ENCODE results near the gene GLO1.

Gene GLO1

DNA sequence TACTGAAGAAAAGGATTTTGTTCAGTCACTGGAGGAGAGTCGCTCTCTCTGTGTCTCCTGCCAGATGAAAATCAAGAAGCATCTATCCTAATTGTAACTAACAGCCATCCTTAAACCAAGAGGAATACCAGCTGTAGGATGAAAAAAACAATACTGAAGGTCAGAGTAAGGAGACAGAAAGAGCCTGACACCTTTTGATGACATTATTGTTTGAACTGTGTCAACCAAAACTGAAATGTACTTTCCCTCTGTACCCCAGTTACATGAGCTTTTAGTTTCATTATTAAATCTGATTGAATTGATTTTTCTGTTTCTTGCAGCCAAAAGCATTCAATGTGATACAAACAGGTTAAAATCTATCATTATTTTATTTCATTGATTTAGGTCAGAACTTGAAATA, 46.0 kb downstream of the GLO1 start:
- no peak for DNase-seq

DNA sequence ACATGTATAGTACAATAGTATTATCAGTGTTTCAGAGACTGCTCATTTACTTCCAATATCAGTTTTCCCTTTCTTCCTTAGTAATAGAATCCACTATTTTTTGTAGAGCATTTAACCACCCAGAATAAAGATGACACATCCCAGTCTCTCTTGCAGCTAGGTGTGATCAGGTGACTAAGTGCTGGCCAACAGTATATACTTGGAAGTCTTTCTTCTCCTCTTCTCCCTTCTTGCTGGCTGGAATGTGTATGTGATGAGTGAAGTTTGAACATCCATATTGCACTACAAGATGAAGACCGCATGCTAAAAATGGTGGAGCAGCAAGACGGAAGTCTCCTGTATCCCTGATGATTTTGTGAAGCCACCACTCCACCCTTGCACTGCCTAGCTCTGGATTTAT, 48.7 kb downstream of the GLO1 start:
- no peak for DNase-seq

DNA sequence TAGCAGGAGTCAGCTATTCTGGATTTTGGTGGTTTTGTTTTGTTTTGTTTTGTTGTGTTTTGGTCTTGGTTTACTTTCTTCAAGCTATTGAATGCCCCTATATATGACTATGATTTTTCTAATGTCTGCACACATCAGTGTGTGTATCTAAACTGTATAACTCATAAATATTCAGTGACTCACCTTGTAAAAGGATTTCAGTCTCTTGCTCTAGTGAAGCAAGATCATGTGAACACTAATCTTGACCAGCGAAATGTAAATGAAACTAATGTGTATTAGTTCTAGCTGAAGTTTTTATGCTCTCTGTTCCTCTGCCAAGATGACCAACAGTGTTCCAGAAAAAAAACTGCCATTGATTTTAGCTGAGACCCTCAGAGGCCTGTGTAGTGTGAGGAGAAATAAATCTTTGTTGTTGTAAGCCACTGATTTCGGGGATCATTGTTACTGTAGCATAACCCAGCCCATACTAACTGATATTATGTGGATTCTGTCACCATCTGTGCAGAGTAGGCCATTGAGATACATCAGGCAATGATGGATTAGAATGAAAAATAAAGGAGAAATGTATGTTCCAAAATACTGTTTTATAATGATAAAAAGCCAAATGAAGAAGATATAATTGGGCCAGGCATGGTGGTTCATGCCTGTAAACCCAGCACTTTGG, 51.7 kb downstream of the GLO1 start:
- DNase-seq, result no peak

GRCh38 chr6:38650207-38650752, 52.7 kb downstream of the GLO1 start:
- no peak for DNase-seq

DNA sequence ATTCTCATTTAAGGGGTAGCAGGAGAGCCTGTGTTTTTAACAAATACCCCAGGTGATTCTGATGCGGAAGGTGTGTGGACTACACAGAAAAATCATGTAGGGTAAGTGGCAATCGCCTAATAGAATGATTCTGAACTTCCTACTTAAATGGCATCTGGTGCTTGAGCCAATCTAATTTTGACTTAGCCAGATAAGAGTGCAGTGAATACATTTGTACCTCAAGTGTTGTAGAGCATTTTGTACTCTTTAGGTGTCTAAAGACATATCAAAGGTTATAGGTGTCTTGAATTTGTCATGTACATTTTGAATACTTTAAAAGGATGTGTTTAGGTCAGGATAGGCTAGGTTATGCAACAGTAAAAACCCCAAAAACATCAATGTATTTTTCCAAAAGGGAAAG, 53.2 kb downstream of the GLO1 start:
- DNase-seq, result no peak

DNA sequence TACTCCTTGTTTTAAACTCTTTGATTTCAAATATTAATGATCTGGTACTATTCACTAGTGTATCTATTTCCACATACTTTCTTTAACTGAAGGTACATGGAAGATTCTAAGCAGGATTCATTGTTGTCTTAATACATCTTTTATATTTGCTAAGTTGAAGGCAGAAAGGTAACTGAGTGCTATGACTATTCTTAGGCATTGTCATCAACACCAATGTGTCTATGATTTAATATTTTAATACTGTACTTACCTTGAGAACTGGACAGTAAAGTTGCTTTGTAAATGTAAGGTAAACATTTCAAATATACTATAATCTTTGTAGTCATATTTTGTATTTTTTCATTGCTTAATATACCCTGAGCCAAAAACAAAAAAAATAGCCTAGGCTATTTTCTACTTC, 54.3 kb downstream of the GLO1 start:
- no peak for DNase-seq

- no peak for DNase-seq
Observed at GRCh38 chr6:38646166-38646878, 56.6 kb downstream of the GLO1 start.

GRCh38 chr6:38644951-38645350, 58.0 kb downstream of the GLO1 start:
- DNase-seq, result no peak

- no peak for DNase-seq
Observed at GRCh38 chr6:38640216-38640909, 62.6 kb downstream of the GLO1 start.

DNA sequence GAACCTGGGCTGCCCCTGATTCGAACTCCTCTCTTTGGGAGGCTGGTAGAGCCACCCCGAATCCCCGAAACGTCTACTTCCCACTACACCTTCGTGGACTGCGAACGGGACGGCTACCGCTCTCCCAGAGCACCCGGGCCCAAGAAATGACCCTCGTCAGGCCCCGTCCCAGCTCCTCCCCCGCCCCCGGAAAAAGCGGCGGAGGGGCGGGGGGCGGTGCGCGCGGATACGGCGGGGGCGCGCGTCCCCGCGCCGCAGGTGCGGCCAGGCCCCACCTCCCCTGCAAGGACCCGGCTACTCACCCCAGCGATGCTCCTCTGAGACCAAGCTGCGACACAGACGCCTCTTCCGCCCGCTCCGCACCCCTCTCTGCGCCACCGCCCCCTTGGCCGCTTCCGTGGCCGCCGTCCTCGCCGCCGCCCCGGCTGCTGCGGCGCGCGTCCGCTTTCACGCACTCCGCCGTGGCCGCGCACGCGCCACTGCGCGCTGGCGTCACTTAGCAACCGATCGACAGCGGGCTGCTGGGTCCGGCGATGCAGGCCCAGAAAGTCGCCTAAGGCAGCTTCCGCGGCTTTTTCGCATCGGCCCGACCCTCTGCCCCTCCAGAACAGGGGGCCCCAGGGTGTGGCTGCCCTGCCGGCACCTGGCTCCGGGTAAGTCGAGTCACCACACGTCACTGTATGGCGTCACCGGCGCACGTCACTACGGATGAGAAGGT, 63.3 kb downstream of the GLO1 start, which contains the start of gene BTBD9:
BTBD9 (minus strand) TSS at position 432 of the 718 bp plus-strand sequence.
- peak; percentile 74 to 81 for DNase-seq

DNA sequence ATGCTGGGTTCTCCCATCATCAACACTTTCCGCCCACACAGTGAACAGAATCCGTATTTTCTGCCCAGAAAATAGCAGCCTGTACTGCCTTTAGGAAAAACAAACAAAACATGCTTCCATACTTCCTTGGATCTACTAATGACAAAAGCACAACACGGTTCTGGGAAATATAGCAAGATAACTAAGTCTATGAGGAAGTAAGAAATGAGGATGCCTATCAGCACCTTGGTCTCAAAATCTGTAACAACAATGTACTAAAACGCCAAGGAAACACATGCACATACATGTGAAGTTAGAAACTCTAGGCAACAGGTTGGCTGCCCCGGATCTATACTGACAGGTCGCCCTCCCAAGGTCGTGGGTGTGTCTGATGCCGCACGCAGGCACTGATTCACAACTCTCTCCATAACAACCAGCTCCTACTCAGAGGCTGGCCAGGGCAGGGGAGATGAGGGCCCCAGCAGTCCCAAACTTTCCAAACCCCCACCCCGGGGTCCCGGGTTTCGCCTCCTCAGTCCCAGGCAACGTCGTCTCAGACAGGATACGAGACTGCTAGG, 63.9 kb downstream of the GLO1 start:
- DNase-seq, result peak; percentile 22 to 29

- DNase-seq, result no peak
Observed at GRCh38 chr6:38637756-38638155, 65.2 kb downstream of the GLO1 start.

- DNase-seq, result no peak
Observed at GRCh38 chr6:38636027-38636426, 66.9 kb downstream of the GLO1 start.

DNA sequence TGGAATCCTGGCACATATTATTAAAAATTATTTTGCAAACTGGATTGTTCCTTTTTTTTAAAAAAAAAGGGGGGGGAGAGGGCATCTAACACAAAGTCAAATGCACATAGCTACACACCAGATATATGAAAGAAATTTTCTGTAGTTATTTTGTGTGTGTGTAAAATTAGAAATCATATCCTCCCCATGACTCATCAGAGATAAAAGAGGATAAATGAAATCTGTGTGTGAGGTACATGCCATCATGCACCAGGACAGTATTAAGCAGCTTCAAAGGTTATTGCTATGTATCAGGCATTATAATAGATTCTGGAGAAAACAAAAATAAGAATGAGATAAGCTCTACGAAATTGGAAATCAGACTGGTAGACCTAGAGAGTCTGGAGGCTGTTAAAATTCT, 68.4 kb downstream of the GLO1 start:
- no peak for DNase-seq

- DNase-seq, result no peak
Observed at GRCh38 chr6:38632490-38632889, 70.5 kb downstream of the GLO1 start.

GRCh38 chr6:38631186-38631783, 71.7 kb downstream of the GLO1 start:
- DNase-seq, result no peak

Data from AML-193 (cell line).